RWPE2 (cell line): ENCODE results near the gene JPH3.

Experiments used
- ATAC-seq: fragments of 200-7000 bp; cut with Tn5 transposase; 3 replicates; pipeline ENCODE4 v1.9.1; 2021; ENCODE audit warnings: low read depth
- DNase-seq: peaks from one replicate; pipeline ENCODE4 v3.0.0-alpha.2; 2020; ENCODE audit warnings: low spot score
- H3K27ac ChIP-seq: fragments of 450-650 bp; 2 replicates; pipeline ENCODE4 v1.5.1; 2017; ENCODE audit warnings: mild to moderate bottlenecking; ENCODE audit not compliant: poor library complexity, severe bottlenecking
- H3K27me3 ChIP-seq: fragments of 250-450 bp; sonication (Bioruptor Pico); 2 replicates; pipeline ENCODE4 v1.5.1; 2021; ENCODE audit warnings: mild to moderate bottlenecking, moderate library complexity; ENCODE audit not compliant: insufficient read depth, poor library complexity, severe bottlenecking
- H3K36me3 ChIP-seq: fragments of 250-450 bp; sonication (Bioruptor Pico); 2 replicates; pipeline ENCODE4 v1.5.1; 2020; ENCODE audit warnings: low read depth, mild to moderate bottlenecking, moderate library complexity
- H3K4me1 ChIP-seq: fragments of 250-450 bp; sonication (Bioruptor Pico); 2 replicates; pipeline ENCODE4 v1.5.1; 2021; ENCODE audit warnings: mild to moderate bottlenecking, moderate library complexity; ENCODE audit not compliant: insufficient read depth, poor library complexity, severe bottlenecking
- H3K4me3 ChIP-seq: fragments of 250-450 bp; sonication (Bioruptor Pico); 2 replicates; pipeline ENCODE4 v1.5.1; 2021; ENCODE audit warnings: mild to moderate bottlenecking, moderate library complexity; ENCODE audit not compliant: severe bottlenecking
- H3K9me3 ChIP-seq: fragments of 250-450 bp; sonication (Bioruptor Pico); 2 replicates; pipeline ENCODE4 v1.5.1; 2021; ENCODE audit warnings: mild to moderate bottlenecking, moderate library complexity; ENCODE audit not compliant: severe bottlenecking
- CTCF ChIP-seq: fragments of 450-650 bp; IDR thresholded peaks from one replicate; pipeline ENCODE4 v1.5.1; 2017; ENCODE audit warnings: mild to moderate bottlenecking, moderate library complexity; ENCODE audit not compliant: poor library complexity, severe bottlenecking

Gene JPH3

GRCh38 chr16:87698241-87698640, 95.9 kb downstream of the JPH3 start:
- peaks cover 12% of the 10 kb centered on the region; the same call in 1 of the 2 replicates for H3K36me3 ChIP-seq
- H3K9me3 ChIP-seq = no peaks in the 10 kb centered on the region
- no peaks in the 10 kb centered on the region for H3K4me1 ChIP-seq
- no peak overlapping the region for H3K4me3 ChIP-seq
- H3K27me3 ChIP-seq = no peaks in the 10 kb centered on the region
- TF ChIP-seq CTCF = no peak
- ATAC-seq (no peak), DNase-seq (no peak)
- H3K27ac ChIP-seq = no peak overlapping the region

GRCh38 chr16:87698676-87699199, 96.4 kb downstream of the JPH3 start:
- DNase-seq (no peak), ATAC-seq (no peak)
- TF ChIP-seq CTCF = no peak
- Histone ChIP-seq H3K27ac (no peak overlapping the region), H3K9me3 (no peaks in the 10 kb centered on the region), H3K27me3 (no peaks in the 10 kb centered on the region), H3K4me3 (no peak overlapping the region), H3K36me3 (peaks cover 16% of the 10 kb centered on the region; the same call in 1 of the 2 replicates), H3K4me1 (no peaks in the 10 kb centered on the region)

- Histone ChIP-seq H3K4me3 (no peak overlapping the region), H3K36me3 (peaks cover 17% of the 10 kb centered on the region; the same call in 1 of the 2 replicates), H3K27ac (no peak overlapping the region), H3K9me3 (no peaks in the 10 kb centered on the region), H3K27me3 (no peaks in the 10 kb centered on the region), H3K4me1 (no peaks in the 10 kb centered on the region)
- no peak for TF ChIP-seq CTCF
- DNase-seq = no peak
- no peak for ATAC-seq
These were observed 98.2 kb downstream of the JPH3 start for GRCh38 chr16:87700406-87701077.

DNA sequence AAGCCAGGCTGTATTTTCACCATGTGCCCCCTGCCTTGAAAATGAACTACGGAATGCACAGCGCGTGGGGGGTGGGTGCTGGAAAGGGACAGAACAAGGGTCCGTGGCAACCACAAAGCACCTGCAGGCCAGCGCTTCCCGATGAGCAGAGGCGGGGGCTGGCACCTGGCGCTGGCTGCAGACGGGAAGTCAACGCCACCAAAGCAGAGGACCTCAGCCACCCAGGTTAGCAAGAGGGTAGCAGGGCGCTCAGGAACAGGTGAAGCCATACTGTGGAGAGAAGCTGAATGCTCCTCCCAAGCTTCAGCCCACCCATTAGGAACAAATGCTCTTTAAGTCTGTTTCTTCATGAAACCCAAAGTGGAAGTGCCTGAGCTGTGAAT, 98.8 kb downstream of the JPH3 start:
- Histone ChIP-seq H3K4me1 (no peaks in the 10 kb centered on the region), H3K27me3 (no peaks in the 10 kb centered on the region), H3K27ac (no peak overlapping the region), H3K36me3 (peaks cover 17% of the 10 kb centered on the region; the same call in 1 of the 2 replicates), H3K4me3 (no peak overlapping the region), H3K9me3 (no peaks in the 10 kb centered on the region)
- no peak for ATAC-seq
- TF ChIP-seq CTCF = no peak
- DNase-seq = no peak

DNA sequence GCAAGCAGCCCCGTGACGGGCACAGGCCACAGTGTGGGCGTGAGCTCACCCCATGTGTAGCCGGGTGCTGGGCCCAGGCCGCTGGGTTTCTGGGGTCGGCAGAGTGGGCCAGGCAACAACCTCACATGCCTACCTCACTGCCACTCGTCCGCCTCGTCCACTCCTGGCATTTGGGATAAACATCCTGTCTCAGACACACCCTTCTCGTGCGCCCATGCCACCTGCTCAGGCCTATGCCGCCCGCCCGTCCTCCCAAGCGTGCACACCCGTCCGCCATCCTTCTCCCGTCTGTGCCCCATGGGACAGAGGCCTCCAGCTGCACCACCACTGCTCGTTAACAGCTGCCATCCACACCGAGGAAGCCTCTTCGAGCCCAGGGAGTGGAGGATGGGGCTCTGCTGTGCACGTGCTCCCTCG, 99.2 kb downstream of the JPH3 start:
- DNase-seq (no peak), ATAC-seq (no peak)
- no peaks in the 10 kb centered on the region for H3K27me3 ChIP-seq
- peaks cover 17% of the 10 kb centered on the region; the same call in 1 of the 2 replicates for H3K36me3 ChIP-seq
- H3K4me1 ChIP-seq = no peaks in the 10 kb centered on the region
- H3K9me3 ChIP-seq = no peaks in the 10 kb centered on the region
- no peak for TF ChIP-seq CTCF
- H3K27ac ChIP-seq = no peak overlapping the region
- H3K4me3 ChIP-seq = no peak overlapping the region
